RWPE2 (cell line): ENCODE measurements around the gene TRIP12.

Source experiments
- ATAC-seq: fragments of 200-7000 bp; cut with Tn5 transposase; 3 replicates; pipeline ENCODE4 v1.9.1; 2021; ENCODE audit warnings: low read depth
- DNase-seq: peaks from one replicate; pipeline ENCODE4 v3.0.0-alpha.2; 2020; ENCODE audit warnings: low spot score
- H3K27ac ChIP-seq: fragments of 450-650 bp; 2 replicates; pipeline ENCODE4 v1.5.1; 2017; ENCODE audit warnings: mild to moderate bottlenecking; ENCODE audit not compliant: poor library complexity, severe bottlenecking
- H3K27me3 ChIP-seq: fragments of 250-450 bp; sonication (Bioruptor Pico); 2 replicates; pipeline ENCODE4 v1.5.1; 2021; ENCODE audit warnings: mild to moderate bottlenecking, moderate library complexity; ENCODE audit not compliant: insufficient read depth, poor library complexity, severe bottlenecking
- H3K36me3 ChIP-seq: fragments of 250-450 bp; sonication (Bioruptor Pico); 2 replicates; pipeline ENCODE4 v1.5.1; 2020; ENCODE audit warnings: low read depth, mild to moderate bottlenecking, moderate library complexity
- H3K4me1 ChIP-seq: fragments of 250-450 bp; sonication (Bioruptor Pico); 2 replicates; pipeline ENCODE4 v1.5.1; 2021; ENCODE audit warnings: mild to moderate bottlenecking, moderate library complexity; ENCODE audit not compliant: insufficient read depth, poor library complexity, severe bottlenecking
- H3K4me3 ChIP-seq: fragments of 250-450 bp; sonication (Bioruptor Pico); 2 replicates; pipeline ENCODE4 v1.5.1; 2021; ENCODE audit warnings: mild to moderate bottlenecking, moderate library complexity; ENCODE audit not compliant: severe bottlenecking
- H3K9me3 ChIP-seq: fragments of 250-450 bp; sonication (Bioruptor Pico); 2 replicates; pipeline ENCODE4 v1.5.1; 2021; ENCODE audit warnings: mild to moderate bottlenecking, moderate library complexity; ENCODE audit not compliant: severe bottlenecking
- TF ChIP-seq, protein P1 (sequence below): fragments of 450-650 bp; IDR thresholded peaks from one replicate; pipeline ENCODE4 v1.5.1; 2017; ENCODE audit warnings: mild to moderate bottlenecking, moderate library complexity; ENCODE audit not compliant: poor library complexity, severe bottlenecking

Gene TRIP12

DNA sequence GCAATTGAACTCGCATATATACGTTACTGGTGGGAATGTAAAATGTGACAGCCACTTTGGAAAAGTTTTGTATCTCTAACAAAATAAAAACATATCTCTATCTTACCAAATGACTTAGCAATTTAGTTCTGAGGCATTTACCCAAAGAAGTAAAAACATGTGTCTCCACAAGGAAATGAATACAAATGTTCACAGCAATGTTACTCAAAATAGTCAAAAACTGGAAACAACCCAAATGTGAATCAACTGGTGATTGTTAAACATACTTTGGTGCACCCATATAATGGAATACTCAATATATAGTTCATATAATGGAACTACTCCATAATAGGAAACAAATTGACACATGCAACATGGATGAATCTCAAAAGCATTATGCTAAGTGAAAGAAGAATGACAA is 137.0 kb downstream of the TRIP12 start:
- Histone ChIP-seq H3K27me3 (no peaks in the 10 kb centered on the region), H3K9me3 (no peaks in the 10 kb centered on the region), H3K27ac (no peak overlapping the region), H3K4me3 (no peak overlapping the region), H3K4me1 (peaks cover 17% of the 10 kb centered on the region), H3K36me3 (peaks cover 59% of the 10 kb centered on the region)
- DNase-seq = no peak
- no peak for ATAC-seq
- TF ChIP-seq, protein P1, sequence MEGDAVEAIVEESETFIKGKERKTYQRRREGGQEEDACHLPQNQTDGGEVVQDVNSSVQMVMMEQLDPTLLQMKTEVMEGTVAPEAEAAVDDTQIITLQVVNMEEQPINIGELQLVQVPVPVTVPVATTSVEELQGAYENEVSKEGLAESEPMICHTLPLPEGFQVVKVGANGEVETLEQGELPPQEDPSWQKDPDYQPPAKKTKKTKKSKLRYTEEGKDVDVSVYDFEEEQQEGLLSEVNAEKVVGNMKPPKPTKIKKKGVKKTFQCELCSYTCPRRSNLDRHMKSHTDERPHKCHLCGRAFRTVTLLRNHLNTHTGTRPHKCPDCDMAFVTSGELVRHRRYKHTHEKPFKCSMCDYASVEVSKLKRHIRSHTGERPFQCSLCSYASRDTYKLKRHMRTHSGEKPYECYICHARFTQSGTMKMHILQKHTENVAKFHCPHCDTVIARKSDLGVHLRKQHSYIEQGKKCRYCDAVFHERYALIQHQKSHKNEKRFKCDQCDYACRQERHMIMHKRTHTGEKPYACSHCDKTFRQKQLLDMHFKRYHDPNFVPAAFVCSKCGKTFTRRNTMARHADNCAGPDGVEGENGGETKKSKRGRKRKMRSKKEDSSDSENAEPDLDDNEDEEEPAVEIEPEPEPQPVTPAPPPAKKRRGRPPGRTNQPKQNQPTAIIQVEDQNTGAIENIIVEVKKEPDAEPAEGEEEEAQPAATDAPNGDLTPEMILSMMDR = no peak

DNA sequence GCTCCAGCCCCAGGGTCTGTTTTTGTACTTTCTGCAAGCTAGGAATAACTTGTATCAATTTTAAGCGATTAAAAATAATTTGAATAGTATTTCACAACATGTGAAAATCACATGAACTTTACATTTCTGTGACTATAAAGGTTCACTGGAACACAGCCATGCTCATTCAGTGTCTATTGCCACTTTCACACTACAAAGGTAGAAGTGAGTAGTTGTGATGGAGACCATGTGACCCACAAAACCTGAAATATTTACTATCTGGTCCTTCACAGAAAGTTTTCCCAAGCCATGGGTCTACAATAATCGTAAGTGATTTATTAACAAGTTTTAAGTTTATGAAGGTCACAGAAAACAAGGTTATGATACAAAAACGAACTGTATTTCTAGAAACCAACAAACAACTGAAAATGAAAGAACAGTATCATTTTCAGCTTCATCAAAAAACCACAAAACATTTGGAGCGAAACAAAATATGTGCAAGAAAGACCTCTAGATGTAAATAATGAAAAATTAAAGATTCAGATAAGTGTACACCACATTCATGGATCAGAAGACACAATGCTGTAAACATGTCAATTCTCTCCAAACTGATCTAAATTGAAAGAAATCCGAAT is 138.6 kb downstream of the TRIP12 start:
- Histone ChIP-seq H3K27ac (no peak overlapping the region), H3K9me3 (no peaks in the 10 kb centered on the region), H3K4me1 (peaks cover 18% of the 10 kb centered on the region), H3K4me3 (no peak overlapping the region), H3K36me3 (peaks cover 56% of the 10 kb centered on the region), H3K27me3 (no peaks in the 10 kb centered on the region)
- DNase-seq (no peak), ATAC-seq (no peak)
- TF ChIP-seq, protein P1 = no peak

GRCh38 chr2:229780856-229781773 is 140.7 kb downstream of the TRIP12 start:
- no peaks in the 10 kb centered on the region for H3K9me3 ChIP-seq
- H3K4me1 ChIP-seq = peaks cover 18% of the 10 kb centered on the region
- peaks cover 59% of the 10 kb centered on the region for H3K36me3 ChIP-seq
- DNase-seq = no peak
- TF ChIP-seq, protein P1 = peak; percentile 93
- ATAC-seq = peak; percentile 81
- H3K4me3 ChIP-seq = no peak overlapping the region
- H3K27me3 ChIP-seq = no peaks in the 10 kb centered on the region
- peak overlapping the region; percentile 53 for H3K27ac ChIP-seq

DNA sequence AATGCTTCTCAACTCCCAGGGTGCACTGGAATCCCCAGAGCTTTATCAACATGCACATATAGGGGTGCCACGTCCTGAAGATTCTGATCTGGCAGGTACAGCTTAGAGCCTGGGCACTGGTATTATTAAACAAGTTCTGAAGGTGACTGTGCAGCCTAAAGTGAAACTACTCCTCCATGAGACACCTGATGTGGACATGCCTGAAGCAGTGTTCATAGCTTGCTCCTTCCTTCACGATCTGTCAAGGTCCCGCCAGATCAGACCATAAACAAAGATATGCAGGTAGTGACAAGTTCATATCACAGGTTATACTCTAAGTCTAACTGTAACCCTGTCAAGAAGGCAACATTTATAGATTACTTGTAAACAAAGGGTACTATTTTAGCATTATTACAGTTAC is 142.2 kb downstream of the TRIP12 start:
- ATAC-seq = peak; percentile 66

More for the DNA sequence above, 142.2 kb downstream of the TRIP12 start:
- H3K27ac ChIP-seq = no peak overlapping the region
- DNase-seq = no peak
- no peak overlapping the region for H3K4me3 ChIP-seq
- H3K9me3 ChIP-seq = no peaks in the 10 kb centered on the region
- H3K4me1 ChIP-seq = peaks cover 18% of the 10 kb centered on the region
- H3K27me3 ChIP-seq = no peaks in the 10 kb centered on the region
- H3K36me3 ChIP-seq = peaks cover 59% of the 10 kb centered on the region
- TF ChIP-seq, protein P1 = no peak
